ENCODE data around the gene ZNF462.
"Not testable (repeated sequence)": the region's sequence is repeated elsewhere in the genome, so short reads cannot be mapped to it uniquely, and the experiment has no call there.

ZNF462 gene, protein sequence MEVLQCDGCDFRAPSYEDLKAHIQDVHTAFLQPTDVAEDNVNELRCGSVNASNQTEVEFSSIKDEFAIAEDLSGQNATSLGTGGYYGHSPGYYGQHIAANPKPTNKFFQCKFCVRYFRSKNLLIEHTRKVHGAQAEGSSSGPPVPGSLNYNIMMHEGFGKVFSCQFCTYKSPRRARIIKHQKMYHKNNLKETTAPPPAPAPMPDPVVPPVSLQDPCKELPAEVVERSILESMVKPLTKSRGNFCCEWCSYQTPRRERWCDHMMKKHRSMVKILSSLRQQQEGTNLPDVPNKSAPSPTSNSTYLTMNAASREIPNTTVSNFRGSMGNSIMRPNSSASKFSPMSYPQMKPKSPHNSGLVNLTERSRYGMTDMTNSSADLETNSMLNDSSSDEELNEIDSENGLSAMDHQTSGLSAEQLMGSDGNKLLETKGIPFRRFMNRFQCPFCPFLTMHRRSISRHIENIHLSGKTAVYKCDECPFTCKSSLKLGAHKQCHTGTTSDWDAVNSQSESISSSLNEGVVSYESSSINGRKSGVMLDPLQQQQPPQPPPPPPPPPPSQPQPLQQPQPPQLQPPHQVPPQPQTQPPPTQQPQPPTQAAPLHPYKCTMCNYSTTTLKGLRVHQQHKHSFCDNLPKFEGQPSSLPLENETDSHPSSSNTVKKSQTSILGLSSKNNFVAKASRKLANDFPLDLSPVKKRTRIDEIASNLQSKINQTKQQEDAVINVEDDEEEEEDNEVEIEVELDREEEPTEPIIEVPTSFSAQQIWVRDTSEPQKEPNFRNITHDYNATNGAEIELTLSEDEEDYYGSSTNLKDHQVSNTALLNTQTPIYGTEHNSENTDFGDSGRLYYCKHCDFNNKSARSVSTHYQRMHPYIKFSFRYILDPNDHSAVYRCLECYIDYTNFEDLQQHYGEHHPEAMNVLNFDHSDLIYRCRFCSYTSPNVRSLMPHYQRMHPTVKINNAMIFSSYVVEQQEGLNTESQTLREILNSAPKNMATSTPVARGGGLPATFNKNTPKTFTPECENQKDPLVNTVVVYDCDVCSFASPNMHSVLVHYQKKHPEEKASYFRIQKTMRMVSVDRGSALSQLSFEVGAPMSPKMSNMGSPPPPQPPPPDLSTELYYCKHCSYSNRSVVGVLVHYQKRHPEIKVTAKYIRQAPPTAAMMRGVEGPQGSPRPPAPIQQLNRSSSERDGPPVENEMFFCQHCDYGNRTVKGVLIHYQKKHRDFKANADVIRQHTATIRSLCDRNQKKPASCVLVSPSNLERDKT (N-terminal part only)

DNA sequence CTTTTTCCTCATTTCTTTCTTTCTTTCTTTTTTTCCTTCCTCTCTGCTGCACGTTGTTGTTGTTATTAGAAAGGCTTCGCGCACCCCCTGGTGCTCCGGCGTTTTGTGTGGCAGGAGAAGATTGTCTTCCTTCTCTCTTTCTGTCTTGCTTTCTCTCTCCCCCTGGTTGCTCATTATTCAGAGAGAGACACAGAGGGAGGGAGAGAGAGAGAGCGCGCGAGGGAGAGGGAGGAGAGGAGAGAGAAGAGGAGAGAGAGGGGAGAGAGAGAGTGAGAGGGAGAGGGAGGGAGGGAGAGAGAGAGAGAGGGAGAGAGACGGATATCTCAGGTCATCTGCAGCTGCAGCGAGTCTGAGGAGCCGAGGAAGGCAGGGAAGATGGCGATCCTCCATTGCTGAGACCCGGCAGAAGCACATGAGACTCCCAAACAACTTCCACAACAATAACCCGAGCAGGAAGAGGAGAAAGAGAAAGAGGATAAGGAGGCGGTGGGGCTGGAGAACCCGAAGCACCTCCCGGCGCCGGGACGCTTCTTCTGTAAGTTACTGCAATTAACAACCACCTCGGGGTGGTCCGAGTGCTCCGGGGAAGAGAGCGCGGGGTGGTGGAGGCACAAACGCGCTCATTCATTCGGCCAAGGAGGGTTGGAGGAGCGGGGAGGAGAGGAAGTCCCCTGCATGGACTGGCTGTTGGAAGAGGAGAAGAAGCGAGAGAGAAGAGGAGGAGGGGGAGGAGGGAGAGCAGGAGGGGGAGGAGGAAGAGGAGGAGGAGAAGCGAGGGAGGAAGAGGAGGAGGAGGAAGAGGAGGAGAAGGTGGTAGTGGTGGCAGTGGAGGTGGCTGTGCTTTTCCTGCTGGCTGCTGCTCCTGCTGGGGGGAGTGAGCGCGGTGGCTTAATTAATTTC is at the start of gene ZNF462:
TSS of gene ZNF462 (plus strand) at position 346 of the 900 bp plus-strand sequence. CDS start 60,218 bp downstream, outside the sequence.
- DNase-seq = no peak

DNA sequence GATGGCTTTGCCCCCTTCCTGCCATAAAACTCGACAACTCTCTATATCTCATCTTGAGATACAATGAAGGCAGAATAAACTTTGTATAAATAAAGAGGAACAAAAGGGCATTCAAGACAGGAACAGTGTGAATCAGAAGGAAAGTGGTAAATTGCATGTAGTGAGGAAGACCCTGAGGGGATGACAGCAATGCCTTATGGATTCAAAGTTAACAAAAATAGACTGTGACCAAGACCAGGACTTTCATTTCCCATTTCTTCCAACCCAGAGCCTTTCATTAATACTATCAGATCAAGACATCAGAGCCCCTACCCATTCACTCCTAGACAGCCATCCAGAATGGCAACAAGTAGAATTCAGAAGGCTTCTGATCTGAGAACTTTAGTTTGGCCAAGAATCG is 46.4 kb upstream of the ZNF462 start:
- DNase-seq = no peak

DNA sequence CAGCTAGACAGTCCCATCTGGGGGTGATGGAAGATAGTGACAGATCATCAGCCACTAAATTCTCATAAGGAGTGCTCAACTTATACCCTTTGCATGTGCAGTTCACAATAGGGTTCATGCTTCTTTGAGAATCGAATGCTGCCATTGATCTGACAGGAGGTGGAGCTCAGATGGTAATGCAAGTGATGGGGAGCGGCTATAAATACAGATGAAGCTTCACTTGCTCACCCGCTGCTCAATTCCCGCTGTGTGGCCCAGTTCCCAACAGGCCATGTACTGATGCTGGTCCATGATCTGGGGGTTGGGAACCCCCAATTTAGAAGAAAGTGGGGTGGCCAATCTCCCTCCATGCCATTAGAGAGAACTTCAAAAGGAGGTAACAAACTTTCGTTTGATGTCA is 44.9 kb upstream of the ZNF462 start:
- DNase-seq = no peak

DNA sequence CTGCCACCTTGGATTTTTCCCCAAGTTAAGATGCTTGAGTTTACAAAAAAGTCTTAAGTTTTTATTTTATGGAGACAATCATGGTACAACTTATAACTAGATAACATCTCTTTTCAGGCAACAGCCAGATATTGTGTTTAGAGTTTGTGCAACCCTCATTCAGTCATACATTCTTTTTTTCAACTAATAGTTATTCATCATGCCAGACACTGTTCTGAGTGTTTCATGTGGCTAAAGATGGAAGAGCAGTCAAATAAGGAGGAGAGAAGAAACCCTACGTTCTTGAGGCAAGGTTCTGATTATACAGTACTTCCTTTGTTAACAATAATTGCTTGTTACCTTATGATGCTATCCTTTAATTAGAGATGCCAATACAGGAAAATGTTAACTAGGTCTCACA is 42.1 kb upstream of the ZNF462 start:
- no peak for DNase-seq

DNA sequence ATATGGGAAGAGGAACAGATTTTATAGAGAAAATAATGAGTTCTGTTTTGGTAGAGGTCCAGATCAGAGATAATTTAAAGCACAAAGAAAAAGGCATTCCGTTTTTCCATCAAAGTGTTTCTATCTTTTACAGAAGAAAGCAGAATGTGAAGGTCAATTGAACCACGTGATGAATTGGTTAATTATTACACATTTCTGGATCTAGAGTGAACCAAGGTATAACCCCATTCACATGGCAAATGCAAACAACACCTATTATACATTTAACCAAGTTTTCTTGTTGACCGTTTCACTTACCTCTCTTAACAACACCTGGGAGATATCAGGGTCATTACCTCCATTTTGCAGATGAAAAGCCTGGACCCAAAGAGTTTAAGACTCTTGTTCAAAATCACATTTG is 34.9 kb upstream of the ZNF462 start:
- no peak for DNase-seq

DNA sequence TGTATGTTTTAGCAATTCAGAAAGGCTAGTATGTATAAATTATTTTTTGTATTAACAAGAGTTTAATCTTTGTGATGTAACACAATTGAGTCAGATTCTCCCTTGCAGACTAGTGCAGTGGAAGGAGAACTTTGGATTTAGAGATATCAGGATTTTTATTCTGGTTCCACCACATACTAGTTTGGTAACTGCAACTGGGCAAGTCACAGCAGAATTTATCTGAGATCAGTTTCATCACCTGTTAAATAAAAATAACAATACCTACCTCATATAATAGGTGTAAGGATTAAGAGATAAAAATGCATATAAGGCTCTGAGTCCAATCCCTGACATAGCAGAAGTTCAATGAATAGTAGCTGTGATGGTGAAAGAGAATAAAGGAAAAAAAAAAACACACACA is 34.0 kb upstream of the ZNF462 start:
- DNase-seq = no peak

DNA sequence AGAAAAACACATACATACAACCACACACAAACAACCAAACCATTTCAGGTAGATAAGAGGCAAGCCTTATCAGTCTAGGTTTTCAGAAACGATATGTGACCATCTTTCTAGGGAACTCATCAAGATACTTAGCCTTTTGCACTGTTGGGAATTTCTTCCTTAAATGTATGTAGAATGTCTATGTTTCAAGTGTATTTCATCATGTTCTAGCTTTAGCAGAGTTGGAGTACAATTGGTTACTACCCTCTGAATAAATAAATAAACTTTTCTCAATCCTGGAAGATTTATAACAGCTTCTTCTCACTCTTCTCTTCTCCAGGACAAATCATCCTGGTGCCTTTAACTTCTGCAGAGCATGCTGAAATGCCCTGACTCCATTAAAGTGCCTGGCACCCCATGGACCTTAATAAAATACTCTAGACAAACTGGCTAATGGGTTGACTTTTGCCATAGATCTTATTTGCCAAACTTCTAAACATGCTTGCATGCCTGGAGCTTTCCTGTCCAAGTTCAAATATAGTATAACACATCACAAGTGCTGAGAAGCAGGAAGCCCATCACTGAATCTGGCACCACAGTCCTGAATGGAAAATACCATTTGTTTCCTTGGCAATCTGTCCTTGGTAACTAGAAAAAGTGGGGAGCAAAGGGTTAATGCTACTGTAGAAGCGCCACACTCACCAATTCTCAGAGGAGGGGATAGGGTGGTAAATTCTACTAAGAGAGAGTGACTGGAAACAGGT is 33.1 kb upstream of the ZNF462 start:
- DNase-seq = no peak

DNA sequence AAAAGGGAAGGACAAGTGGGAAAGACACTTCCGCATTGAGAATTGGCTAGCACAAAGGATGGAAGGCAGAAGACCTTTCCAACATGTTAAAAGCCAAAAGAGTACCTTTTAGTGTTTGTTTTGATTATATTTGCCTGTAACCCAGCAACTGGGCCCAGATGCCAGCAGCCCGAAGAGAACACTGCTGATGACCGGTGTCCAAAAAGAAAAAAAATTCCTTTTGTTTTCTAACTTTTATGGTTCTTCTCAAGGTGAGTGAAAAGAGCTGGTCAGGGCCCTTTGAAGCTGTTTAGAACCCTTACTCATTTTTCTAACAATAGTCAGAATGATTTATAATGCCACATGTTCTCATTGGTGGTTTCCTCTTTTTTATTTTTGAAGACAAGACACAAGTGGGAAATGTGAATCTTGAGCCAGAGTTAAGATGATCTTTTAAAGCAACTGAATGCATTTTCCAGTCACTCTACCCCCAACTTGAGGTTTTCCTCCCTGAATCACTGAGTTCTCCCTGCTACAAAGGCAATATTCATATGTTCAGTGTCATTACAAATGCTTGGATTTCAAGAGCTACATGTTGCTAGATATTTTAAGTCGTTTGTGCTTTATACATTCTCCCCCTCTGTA is 32.3 kb upstream of the ZNF462 start:
- no peak for DNase-seq

DNA sequence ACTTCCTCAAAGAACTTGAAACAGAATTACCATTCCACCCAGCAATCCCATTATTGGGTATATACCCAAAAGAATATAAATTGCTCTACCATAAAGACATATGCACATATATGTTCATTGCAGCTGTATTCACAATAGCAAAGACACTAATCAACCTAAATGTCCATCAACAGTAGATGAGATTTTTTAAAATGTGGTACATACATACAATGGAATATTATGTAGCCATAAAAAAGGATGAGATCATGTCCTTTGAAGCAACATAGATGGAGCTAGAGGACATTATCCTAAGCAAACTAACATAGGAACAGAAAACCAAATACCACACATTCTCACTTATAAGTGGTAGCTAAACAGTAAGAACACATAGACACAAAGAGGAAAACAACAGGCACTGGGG is 28.1 kb upstream of the ZNF462 start:
- DNase-seq = no peak

DNA sequence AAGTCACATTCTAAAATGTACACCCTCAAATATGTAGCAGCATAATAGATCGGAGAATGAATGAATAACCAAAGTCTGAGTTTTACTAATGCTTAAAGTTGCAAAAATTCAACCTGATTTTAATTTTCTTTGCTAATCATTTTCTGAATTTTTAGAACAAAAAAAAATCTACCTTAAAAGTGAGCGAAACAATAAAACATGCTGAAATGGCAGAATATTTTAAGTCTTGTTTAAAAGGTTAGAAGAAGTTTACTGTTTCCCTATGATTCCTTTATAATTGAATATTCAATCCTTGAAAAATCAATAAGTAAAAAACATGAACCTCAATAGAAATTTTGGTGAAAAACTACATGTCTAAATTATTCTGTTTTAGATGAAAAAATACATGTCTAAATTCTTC is 27.1 kb upstream of the ZNF462 start:
- no peak for DNase-seq

DNA sequence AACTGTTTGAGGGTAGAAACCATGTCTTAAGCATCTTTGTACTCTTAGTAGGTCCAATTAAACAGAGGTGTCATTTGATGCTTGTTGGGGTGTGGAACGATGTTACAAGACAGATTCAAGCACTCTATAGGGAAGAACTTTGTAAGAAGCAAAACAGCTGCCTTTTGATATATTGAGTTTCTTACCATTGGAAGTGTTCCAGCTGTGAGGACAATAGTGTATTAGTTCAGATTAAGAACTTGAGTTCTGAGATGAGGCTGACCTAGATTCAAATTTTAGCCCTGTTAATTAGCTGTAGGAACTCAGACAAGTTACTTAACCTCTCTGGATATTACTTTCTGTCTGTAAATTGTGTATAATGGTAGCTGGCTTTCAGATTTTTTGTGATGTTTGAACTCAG is 19.6 kb upstream of the ZNF462 start:
- no peak for DNase-seq

DNA sequence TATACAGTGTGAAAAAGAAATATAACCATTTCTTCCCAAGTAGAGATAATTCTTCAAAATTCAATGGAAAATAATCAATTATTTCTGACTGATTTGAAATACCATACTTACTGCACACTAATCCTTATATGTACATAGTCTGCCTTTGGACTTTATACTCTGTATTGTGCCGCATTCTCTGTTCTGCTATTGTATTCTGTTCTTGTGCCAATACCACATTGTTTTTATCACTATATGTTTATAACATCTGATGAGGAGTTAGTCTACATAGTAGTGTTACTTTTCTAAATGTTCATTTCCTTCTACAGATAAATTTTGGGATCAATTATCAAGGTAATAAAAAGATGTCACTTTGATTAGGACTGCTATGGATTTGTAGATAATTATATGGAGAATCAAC is 16.7 kb upstream of the ZNF462 start:
- no peak for DNase-seq

DNA sequence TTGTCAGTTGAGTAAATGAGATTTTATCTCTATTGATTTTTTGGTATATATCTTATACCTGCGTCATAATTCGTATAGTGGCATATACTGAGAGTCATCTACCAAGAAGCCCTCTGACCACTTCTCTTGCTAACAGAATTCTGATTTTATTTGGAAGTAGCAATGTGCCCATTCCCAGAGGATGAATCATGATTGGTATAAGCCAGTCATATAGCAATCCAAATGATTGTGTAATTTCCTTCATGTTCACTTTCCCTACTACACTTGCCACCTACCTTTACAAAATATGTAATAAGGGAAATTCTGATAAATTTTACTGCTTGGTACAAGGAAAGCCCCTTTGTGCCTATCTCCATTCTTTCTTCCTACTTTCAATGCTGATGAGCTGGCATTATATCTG is 16.1 kb upstream of the ZNF462 start:
- DNase-seq = no peak

DNA sequence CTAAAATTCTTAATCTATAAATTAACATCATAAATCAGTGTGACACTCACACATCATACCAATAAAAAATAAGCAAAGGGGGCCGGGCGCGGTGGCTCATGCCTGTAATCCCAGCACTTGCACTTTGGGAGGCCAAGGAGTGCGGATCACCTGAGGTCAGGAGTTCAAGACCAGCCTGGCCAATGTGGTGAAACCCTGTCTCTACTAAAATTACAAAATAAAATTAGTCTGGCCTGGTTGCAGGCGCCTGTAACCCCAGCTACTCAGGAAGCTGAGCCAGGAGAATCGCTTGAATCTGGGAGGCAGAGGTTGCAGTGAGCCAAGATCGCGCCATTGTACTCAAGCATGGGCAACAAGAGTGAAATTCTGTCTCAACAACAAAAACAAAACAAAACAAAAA is 11.3 kb upstream of the ZNF462 start:
- not testable (repeated sequence) for DNase-seq

DNA sequence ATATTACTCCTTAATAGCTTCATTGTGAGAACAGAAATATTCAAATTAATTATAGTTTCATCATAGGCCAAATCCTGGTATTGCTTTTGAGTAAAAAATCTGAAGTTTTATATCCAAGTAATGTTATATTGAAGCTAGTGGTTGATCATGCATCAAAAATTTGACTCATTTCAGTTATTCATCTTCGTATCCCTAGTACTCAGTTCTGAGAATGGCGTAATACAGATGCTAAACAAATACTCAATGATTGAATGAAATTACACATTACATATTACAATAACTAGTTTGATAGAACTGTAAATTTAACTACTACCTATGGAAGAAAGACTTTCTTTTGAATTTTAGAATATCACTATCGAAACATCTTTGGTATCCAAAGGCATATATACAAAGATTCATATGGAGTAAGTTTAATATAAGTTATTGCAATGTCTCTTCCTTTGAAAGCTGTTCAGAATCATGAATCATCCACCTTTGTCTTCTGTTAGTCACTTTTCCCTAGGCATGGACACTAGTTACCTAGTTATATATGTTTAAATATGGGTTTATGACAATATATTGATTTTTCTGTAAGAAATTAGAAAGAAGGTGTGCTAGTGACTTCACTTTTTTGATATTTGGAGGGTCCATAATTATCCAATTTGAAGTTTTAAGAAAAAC is 5.0 kb upstream of the ZNF462 start:
- no peak for DNase-seq

DNA sequence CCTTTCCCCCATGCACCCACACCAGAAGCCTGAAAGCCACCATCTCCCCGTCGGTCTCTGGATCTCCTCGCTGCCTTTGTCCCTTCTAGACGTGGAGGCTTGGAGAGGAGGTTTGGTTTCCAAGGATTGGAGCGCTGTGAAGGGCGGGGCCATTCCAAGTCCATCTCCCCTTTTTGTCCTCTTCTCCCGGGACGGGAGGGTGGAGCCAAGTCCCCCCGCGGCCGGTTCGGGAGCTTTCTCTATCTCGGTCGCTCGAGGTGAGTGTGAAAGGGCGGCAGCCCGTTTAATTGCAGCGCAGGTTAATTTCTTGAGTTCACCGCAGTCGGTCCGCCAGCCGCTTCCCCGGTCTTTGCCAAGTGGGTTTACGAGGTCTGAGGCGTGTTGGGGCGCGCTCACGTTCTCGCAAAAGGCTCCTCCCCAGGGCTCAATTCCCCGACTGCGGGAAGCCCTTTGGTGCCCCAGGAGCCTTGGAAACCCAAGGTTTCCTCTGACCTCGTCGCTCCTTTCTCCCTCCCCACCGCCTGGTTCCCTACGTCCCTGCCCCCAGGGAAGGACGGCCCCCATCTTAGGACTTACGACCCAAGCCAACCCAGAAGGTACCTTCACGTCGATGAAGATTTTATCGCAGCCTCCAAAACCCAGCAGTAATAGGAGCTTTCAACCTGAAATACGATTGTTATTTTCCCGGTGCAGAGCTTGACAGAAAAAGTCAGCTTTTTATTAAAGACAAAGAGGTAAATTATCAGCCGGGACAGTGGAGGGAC is 2.8 kb upstream of the ZNF462 start:
- no peak for DNase-seq

DNA sequence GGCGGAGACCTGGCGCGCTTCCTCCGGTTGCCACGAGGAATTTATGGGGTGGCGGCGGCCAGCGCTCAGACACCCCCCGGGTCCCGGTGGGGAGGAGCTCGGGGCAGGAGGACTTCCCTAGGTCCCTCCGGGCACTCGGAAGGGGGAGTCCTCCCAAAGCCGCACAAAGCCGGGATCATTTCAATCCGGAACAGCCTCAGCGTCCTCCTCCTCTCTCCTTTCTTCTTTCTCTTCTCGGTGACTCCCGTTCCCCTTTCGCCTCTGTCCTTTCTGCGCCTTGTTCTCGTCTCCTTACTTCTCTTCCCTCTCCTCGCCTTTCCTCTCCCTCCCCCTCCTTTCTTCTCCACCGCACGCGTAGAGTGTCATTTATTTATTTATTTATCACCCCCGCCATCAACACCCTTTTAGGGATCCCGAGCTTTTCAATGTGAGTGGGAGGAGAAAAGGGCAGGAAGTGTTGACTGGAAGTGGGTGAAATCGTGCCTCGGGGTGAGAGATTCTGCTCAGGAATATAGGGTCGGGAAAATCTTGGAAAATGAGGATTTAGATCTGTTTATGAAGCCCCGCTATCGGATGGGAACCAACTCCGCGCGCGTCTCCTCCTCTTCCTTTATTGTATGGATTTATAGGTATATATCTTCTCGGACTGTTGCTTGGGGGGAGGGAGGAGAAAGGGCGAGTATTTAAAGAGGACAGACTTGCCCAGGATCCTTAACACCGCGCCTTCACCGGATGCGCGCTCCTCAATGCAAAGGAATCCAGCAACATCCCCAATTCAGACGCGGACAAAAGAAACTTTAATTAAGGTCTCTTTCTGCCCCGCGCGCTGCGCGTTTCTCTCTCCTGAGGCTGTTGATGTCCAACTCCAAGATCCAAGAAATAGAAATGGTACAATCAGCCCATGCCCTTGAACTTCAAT is 2.0 kb upstream of the ZNF462 start:
- DNase-seq = no peak

DNA sequence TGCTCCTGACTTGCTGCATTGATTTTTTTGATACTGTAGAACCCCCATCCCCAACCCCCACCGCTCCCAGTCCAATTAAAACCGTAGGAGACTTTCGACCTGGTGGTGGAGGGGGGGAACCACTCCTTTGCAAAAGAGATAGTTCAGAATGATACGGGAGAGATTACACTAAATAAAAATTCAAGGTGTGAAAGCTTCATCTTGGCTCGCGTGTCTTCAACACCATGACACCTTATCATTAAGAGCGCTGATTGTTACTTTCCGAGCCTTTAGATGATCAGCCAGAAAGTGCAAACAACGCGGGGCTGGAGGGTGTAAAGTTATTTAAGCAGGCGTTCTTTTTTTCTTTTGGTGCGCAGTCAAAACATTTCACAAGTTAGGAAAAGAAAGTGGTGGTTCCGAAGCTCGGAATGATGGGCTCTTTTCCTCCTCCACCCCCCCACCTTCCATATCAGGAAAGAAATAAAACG is 1.3 kb upstream of the ZNF462 start:
- DNase-seq = no peak
